Lower leg skin (tissue), 3 donors: ENCODE results near the gene ZNF19.

Source experiments
- POLR2A ChIP-seq, 2 donors: fragments of 450-650 bp; IDR thresholded peaks; one replicate each; pipeline ENCODE4 v1.6.1; 2016 to 2017; ENCODE audit warnings: antibody characterized with exemption in 2 of 2, mild to moderate bottlenecking in 1 of 2, moderate library complexity in 1 of 2
- TF ChIP-seq, protein P1 (sequence below), 3 donors: fragments of 450-650 bp; IDR thresholded peaks; one replicate each; pipeline ENCODE4 v1.5.1; 2016; ENCODE audit warnings: antibody characterized with exemption in 3 of 3, mild to moderate bottlenecking in 3 of 3, moderate library complexity in 2 of 3

GRCh38 chr16:71428883-71429282 is 60.2 kb downstream of the ZNF19 start:
- TF ChIP-seq, protein P1, sequence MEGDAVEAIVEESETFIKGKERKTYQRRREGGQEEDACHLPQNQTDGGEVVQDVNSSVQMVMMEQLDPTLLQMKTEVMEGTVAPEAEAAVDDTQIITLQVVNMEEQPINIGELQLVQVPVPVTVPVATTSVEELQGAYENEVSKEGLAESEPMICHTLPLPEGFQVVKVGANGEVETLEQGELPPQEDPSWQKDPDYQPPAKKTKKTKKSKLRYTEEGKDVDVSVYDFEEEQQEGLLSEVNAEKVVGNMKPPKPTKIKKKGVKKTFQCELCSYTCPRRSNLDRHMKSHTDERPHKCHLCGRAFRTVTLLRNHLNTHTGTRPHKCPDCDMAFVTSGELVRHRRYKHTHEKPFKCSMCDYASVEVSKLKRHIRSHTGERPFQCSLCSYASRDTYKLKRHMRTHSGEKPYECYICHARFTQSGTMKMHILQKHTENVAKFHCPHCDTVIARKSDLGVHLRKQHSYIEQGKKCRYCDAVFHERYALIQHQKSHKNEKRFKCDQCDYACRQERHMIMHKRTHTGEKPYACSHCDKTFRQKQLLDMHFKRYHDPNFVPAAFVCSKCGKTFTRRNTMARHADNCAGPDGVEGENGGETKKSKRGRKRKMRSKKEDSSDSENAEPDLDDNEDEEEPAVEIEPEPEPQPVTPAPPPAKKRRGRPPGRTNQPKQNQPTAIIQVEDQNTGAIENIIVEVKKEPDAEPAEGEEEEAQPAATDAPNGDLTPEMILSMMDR (IDR thresholded peaks at IDR 0.05): no peak
- no peak for TF ChIP-seq POLR2A (IDR thresholded peaks at IDR 0.05)
